ENCODE measurements around the gene STX2. TPM values are rescaled to one million over a fixed set of nuclear protein-coding genes. Genes with fewer than 3 reads are reported as not detected.
"Not testable (repeated sequence)": the region's sequence is repeated elsewhere in the genome, so short reads cannot be mapped to it uniquely, and the experiment has no call there.

The STX2 gene
- total RNA-seq, 1 donor from 2014 or later: 14.0 TPM

- peak; percentile 38 to 62 for DNase-seq (ENCODE audit: low spot score in 2 of 2, unreplicated experiment in 2 of 2)
- Mint-ChIP-seq H3K36me3 (peaks cover 29% of the 10 kb centered on the region), H3K9me3 (no peaks in the 10 kb centered on the region), H3K4me3 (peak overlapping the region; percentile 95), H3K27ac (peak overlapping the region; percentile 96), H3K27me3 (ENCODE audit: low read depth) (no peaks in the 10 kb centered on the region), H3K4me1 (peaks cover 39% of the 10 kb centered on the region)
- no peak for TF ChIP-seq CTCF (IDR thresholded peaks at IDR 0.05; ENCODE audit: unreplicated experiment)
These were observed 33.4 kb upstream of the STX2 start for GRCh38 chr12:130872179-130873096.

GRCh38 chr12:130871286-130872178 lies 32.5 kb upstream of the STX2 start, which contains the start of gene RAN:
RAN (plus strand) TSS chr12:130872066; CDS start chr12:130872594, 528 bp downstream.
- peaks cover 27% of the 10 kb centered on the region for H3K36me3 Mint-ChIP-seq
- H3K4me3 Mint-ChIP-seq: peak within 1 kb of the TSS; percentile 95
- no peaks in the 10 kb centered on the region for H3K27me3 Mint-ChIP-seq (ENCODE audit: low read depth)
- peak; percentile 88 to 93 for DNase-seq (ENCODE audit: low spot score in 2 of 2, unreplicated experiment in 2 of 2)
- H3K9me3 Mint-ChIP-seq: no peaks in the 10 kb centered on the region
- peak within 1 kb of the TSS; percentile 96 for H3K27ac Mint-ChIP-seq
- peaks cover 35% of the 10 kb centered on the region for H3K4me1 Mint-ChIP-seq
- TF ChIP-seq CTCF (IDR thresholded peaks at IDR 0.05; ENCODE audit: unreplicated experiment): no peak

GRCh38 chr12:130870442-130871285 lies 31.6 kb upstream of the STX2 start:
- Mint-ChIP-seq H3K36me3 (peaks cover 24% of the 10 kb centered on the region), H3K27ac (peak overlapping the region; percentile 94)

GRCh38 chr12:130868412-130868811 lies 29.4 kb upstream of the STX2 start:
- no peaks in the 10 kb centered on the region for H3K27me3 Mint-ChIP-seq (ENCODE audit: low read depth)
- DNase-seq (ENCODE audit: low spot score in 2 of 2, unreplicated experiment in 2 of 2): no peak
- no peak for TF ChIP-seq CTCF (IDR thresholded peaks at IDR 0.05; ENCODE audit: unreplicated experiment)
- no peak overlapping the region for H3K27ac Mint-ChIP-seq
- H3K4me1 Mint-ChIP-seq: peaks cover 19% of the 10 kb centered on the region
- H3K4me3 Mint-ChIP-seq: no peak overlapping the region
- H3K36me3 Mint-ChIP-seq: peaks cover 6% of the 10 kb centered on the region
- H3K9me3 Mint-ChIP-seq: no peaks in the 10 kb centered on the region

More at GRCh38 chr12:130870442-130871285, 31.6 kb upstream of the STX2 start:
- peak; percentile 51 for TF ChIP-seq CTCF (IDR thresholded peaks at IDR 0.05; ENCODE audit: unreplicated experiment)
- Mint-ChIP-seq H3K9me3 (no peaks in the 10 kb centered on the region), H3K27me3 (ENCODE audit: low read depth) (no peaks in the 10 kb centered on the region), H3K4me1 (peaks cover 33% of the 10 kb centered on the region), H3K4me3 (peak overlapping the region; percentile 67)
- DNase-seq (ENCODE audit: low spot score in 2 of 2, unreplicated experiment in 2 of 2): peak in 1 of 2 experiments; percentile 61

GRCh38 chr12:130863298-130863697 lies 24.2 kb upstream of the STX2 start:
- H3K4me1 Mint-ChIP-seq: no peaks in the 10 kb centered on the region
- no peaks in the 10 kb centered on the region for H3K36me3 Mint-ChIP-seq
- no peaks in the 10 kb centered on the region for H3K27me3 Mint-ChIP-seq (ENCODE audit: low read depth)
- no peaks in the 10 kb centered on the region for H3K9me3 Mint-ChIP-seq
- H3K4me3 Mint-ChIP-seq: no peak overlapping the region
- H3K27ac Mint-ChIP-seq: no peak overlapping the region
- no peak for TF ChIP-seq CTCF (IDR thresholded peaks at IDR 0.05; ENCODE audit: unreplicated experiment)
- DNase-seq (ENCODE audit: low spot score in 2 of 2, unreplicated experiment in 2 of 2): no peak

GRCh38 chr12:130862771-130863170 lies 23.7 kb upstream of the STX2 start:
- H3K27me3 Mint-ChIP-seq (ENCODE audit: low read depth); H3K4me3 Mint-ChIP-seq; DNase-seq (ENCODE audit: low spot score in 2 of 2, unreplicated experiment in 2 of 2); H3K9me3 Mint-ChIP-seq; H3K36me3 Mint-ChIP-seq; H3K27ac Mint-ChIP-seq; H3K4me1 Mint-ChIP-seq: not testable (repeated sequence)
